ENCODE measurements around the gene BCLAF3. TPM values are rescaled to one million over a fixed set of nuclear protein-coding genes. Genes with fewer than 3 reads are reported as not detected.

The BCLAF3 gene
- total and polyA plus RNA-seq, 9 of the 15 experiments (the other 6 are each of a cell fraction or from before 2014, with no cell fraction given): 0.73 to 4.6 (median 2.5) TPM

- TF ChIP-seq CHD7 (IDR thresholded peaks at IDR 0.05; ENCODE audit: low read depth, low read length) (no peak), ZNF175 (CRISPR knock-in tag; IDR thresholded peaks at IDR 0.05; ENCODE audit: low read depth) (no peak), CBX8 (IDR thresholded peaks at IDR 0.05; ENCODE audit: borderline replicate concordance, extremely low read depth, low read depth, low read length, poor library complexity, severe bottlenecking) (no peak), EGR1 (conservative IDR thresholded peaks at IDR 0.05) (no peak), RFX7 (CRISPR knock-in tag; IDR thresholded peaks at IDR 0.05) (no peak), ARID3B (CRISPR knock-in tag; IDR thresholded peaks at IDR 0.05; ENCODE audit: borderline replicate concordance) (no peak), NCOA2 (IDR thresholded peaks at IDR 0.05; ENCODE audit: partially characterized antibody in 2 of 2) (no peak), FUS (optimal IDR thresholded peaks at IDR 0.05; ENCODE audit: low read depth, low read length) (no peak), ZNF197 (CRISPR knock-in tag; IDR thresholded peaks at IDR 0.05; ENCODE audit: low read depth) (no peak), ZNF217 (CRISPR knock-in tag; IDR thresholded peaks at IDR 0.05) (no peak)
Measured at GRCh38 chrX:20011608-20012007, 20.7 kb upstream of the BCLAF3 start (continued).

Measured in K562 (cell line).